ENCODE data around the gene SOX6.

The SOX6 gene

GRCh38 chr11:16217631-16218030 lies 138.7 kb downstream of the SOX6 start:
- no peak for DNase-seq (ENCODE audit: low read depth)
- H3K4me3 ChIP-seq (ENCODE audit: low read depth, low read length), result no peak overlapping the region

- H3K4me3 ChIP-seq (ENCODE audit: low read depth, low read length), result no peak overlapping the region
- DNase-seq (ENCODE audit: low read depth), result no peak
Observed at GRCh38 chr11:16216831-16217230, 139.5 kb downstream of the SOX6 start.

- DNase-seq (ENCODE audit: low read depth), result no peak
Observed at GRCh38 chr11:16215352-16215751, 141.0 kb downstream of the SOX6 start.

GRCh38 chr11:16211407-16211806 lies 144.9 kb downstream of the SOX6 start:
- no peak overlapping the region for H3K4me3 ChIP-seq (ENCODE audit: low read depth, low read length)
- DNase-seq (ENCODE audit: low read depth), result no peak

More at GRCh38 chr11:16215352-16215751, 141.0 kb downstream of the SOX6 start:
- no peak overlapping the region for H3K4me3 ChIP-seq (ENCODE audit: low read depth, low read length)

- no peak overlapping the region for H3K4me3 ChIP-seq (ENCODE audit: low read depth, low read length)
- DNase-seq (ENCODE audit: low read depth), result no peak
Observed at GRCh38 chr11:16204261-16204660, 152.1 kb downstream of the SOX6 start.

GRCh38 chr11:16195651-16196050 lies 160.7 kb downstream of the SOX6 start:
- H3K4me3 ChIP-seq (ENCODE audit: low read depth, low read length), result no peak overlapping the region
- no peak for DNase-seq (ENCODE audit: low read depth)

GRCh38 chr11:16194566-16194965 lies 161.8 kb downstream of the SOX6 start:
- DNase-seq (ENCODE audit: low read depth), result no peak

GRCh38 chr11:16193897-16194381 lies 162.4 kb downstream of the SOX6 start:
- H3K4me3 ChIP-seq (ENCODE audit: low read depth, low read length), result no peak overlapping the region
- no peak for DNase-seq (ENCODE audit: low read depth)

More at GRCh38 chr11:16194566-16194965, 161.8 kb downstream of the SOX6 start:
- H3K4me3 ChIP-seq (ENCODE audit: low read depth, low read length), result no peak overlapping the region

- no peak overlapping the region for H3K4me3 ChIP-seq (ENCODE audit: low read depth, low read length)
- no peak for DNase-seq (ENCODE audit: low read depth)
Observed at GRCh38 chr11:16191868-16192240, 164.5 kb downstream of the SOX6 start.

GRCh38 chr11:16191212-16191867 lies 165.0 kb downstream of the SOX6 start:
- no peak for DNase-seq (ENCODE audit: low read depth)

GRCh38 chr11:16186680-16187079 lies 169.7 kb downstream of the SOX6 start:
- no peak overlapping the region for H3K4me3 ChIP-seq (ENCODE audit: low read depth, low read length)
- no peak for DNase-seq (ENCODE audit: low read depth)

More at GRCh38 chr11:16191212-16191867, 165.0 kb downstream of the SOX6 start:
- H3K4me3 ChIP-seq (ENCODE audit: low read depth, low read length), result no peak overlapping the region

- no peak for DNase-seq (ENCODE audit: low read depth)
- H3K4me3 ChIP-seq (ENCODE audit: low read depth, low read length), result no peak overlapping the region
Observed at GRCh38 chr11:16185042-16185441, 171.3 kb downstream of the SOX6 start.

GRCh38 chr11:16184588-16184987 lies 171.8 kb downstream of the SOX6 start:
- DNase-seq (ENCODE audit: low read depth), result peak; percentile 73
- H3K4me3 ChIP-seq (ENCODE audit: low read depth, low read length), result no peak overlapping the region

GRCh38 chr11:16182553-16182952 lies 173.8 kb downstream of the SOX6 start:
- no peak overlapping the region for H3K4me3 ChIP-seq (ENCODE audit: low read depth, low read length)
- DNase-seq (ENCODE audit: low read depth), result no peak

- no peak overlapping the region for H3K4me3 ChIP-seq (ENCODE audit: low read depth, low read length)
- DNase-seq (ENCODE audit: low read depth), result no peak
Observed at GRCh38 chr11:16180868-16181267, 175.5 kb downstream of the SOX6 start.

- no peak for DNase-seq (ENCODE audit: low read depth)
- H3K4me3 ChIP-seq (ENCODE audit: low read depth, low read length), result no peak overlapping the region
Observed at GRCh38 chr11:16179676-16180075, 176.7 kb downstream of the SOX6 start.

GRCh38 chr11:16178273-16178672 lies 178.1 kb downstream of the SOX6 start:
- no peak for DNase-seq (ENCODE audit: low read depth)
- H3K4me3 ChIP-seq (ENCODE audit: low read depth, low read length), result no peak overlapping the region

- no peak for DNase-seq (ENCODE audit: low read depth)
- H3K4me3 ChIP-seq (ENCODE audit: low read depth, low read length), result no peak overlapping the region
Observed at GRCh38 chr11:16177688-16178087, 178.7 kb downstream of the SOX6 start.

- DNase-seq (ENCODE audit: low read depth), result no peak
- no peak overlapping the region for H3K4me3 ChIP-seq (ENCODE audit: low read depth, low read length)
Observed at GRCh38 chr11:16173798-16174197, 182.5 kb downstream of the SOX6 start.

- DNase-seq (ENCODE audit: low read depth), result no peak
Observed at GRCh38 chr11:16171882-16172281, 184.5 kb downstream of the SOX6 start.

More at GRCh38 chr11:16171882-16172281, 184.5 kb downstream of the SOX6 start:
- H3K4me3 ChIP-seq (ENCODE audit: low read depth, low read length), result no peak overlapping the region
